Measurements from ENCODE around the gene SART3.
"Not testable (repeated sequence)": the region's sequence is repeated elsewhere in the genome, so short reads cannot be mapped to it uniquely, and the experiment has no call there.

Gene SART3

DNA sequence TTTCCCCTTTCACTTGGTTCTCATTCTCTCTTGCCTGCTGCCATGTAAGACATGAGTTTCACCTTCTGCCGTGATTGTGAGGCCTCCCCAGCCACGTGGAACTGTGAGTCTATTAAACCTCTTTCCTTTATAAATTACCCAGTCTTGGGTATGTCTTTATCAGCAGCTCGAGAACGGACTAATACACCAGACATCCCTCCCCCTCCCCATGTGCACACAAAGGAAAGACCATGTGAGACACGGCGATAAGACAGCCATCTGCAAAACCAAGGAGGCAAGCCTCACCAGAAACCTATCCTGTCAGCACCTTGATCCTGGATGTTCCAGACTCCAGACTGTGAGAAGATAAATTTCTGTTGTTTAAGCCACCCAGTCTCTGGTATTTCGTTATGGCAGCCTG is 75.6 kb downstream of the SART3 start:
- H3K9ac ChIP-seq (ENCODE audit: low read length); H3K27ac ChIP-seq (ENCODE audit: low read depth, low read length); H3K27me3 ChIP-seq (ENCODE audit: control insufficient read depth in 1 of 2, insufficient read depth in 2 of 2, low read length in 2 of 2); H3K4me1 ChIP-seq (ENCODE audit: insufficient read depth, low read length); H3K4me3 ChIP-seq (ENCODE audit: low read depth in 1 of 2, low read length in 2 of 2); H3K36me3 ChIP-seq (ENCODE audit: insufficient read depth, low read length); H3K9me3 ChIP-seq (ENCODE audit: low read length): not testable (repeated sequence)

DNA sequence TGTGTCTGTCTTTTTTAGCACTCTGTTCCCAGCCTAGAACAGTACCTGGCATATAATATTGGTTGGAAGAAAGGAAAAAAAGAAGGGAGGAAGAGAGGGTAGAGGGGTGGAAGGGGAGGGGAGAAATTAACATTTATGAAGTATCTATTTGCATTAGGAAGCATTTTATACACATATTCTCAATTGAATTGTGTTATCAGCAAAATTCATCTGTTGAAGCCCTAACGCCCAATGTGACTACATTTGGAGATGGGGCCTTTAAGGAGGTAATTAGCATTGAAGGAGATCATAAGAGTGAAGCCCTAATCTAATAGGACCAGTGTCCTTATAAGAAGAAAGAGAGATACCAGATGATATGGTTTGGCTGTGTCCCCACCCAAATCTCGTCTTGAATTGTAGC is 76.1 kb downstream of the SART3 start:
- Histone ChIP-seq H3K4me3 (ENCODE audit: low read depth in 1 of 2, low read length in 2 of 2) (no peak overlapping the region), H3K4me1 (ENCODE audit: insufficient read depth, low read length) (no peaks in the 10 kb centered on the region), H3K9ac (ENCODE audit: low read length) (no peak overlapping the region), H3K27me3 (ENCODE audit: control insufficient read depth in 1 of 2, insufficient read depth in 2 of 2, low read length in 2 of 2) (no peaks in the 10 kb centered on the region), H3K27ac (ENCODE audit: low read depth, low read length) (no peak overlapping the region), H3K36me3 (ENCODE audit: insufficient read depth, low read length) (no peaks in the 10 kb centered on the region), H3K9me3 (ENCODE audit: low read length) (no peaks in the 10 kb centered on the region)

GRCh38 chr12:108484431-108484830 is 76.5 kb downstream of the SART3 start:
- Histone ChIP-seq H3K9me3 (ENCODE audit: low read length) (no peaks in the 10 kb centered on the region), H3K27ac (ENCODE audit: low read depth, low read length) (no peak overlapping the region), H3K4me3 (ENCODE audit: low read depth in 1 of 2, low read length in 2 of 2) (no peak overlapping the region), H3K36me3 (ENCODE audit: insufficient read depth, low read length) (no peaks in the 10 kb centered on the region), H3K9ac (ENCODE audit: low read length) (no peak overlapping the region), H3K4me1 (ENCODE audit: insufficient read depth, low read length) (no peaks in the 10 kb centered on the region), H3K27me3 (ENCODE audit: control insufficient read depth in 1 of 2, insufficient read depth in 2 of 2, low read length in 2 of 2) (no peaks in the 10 kb centered on the region)

GRCh38 chr12:108483213-108484059 is 77.5 kb downstream of the SART3 start:
- Histone ChIP-seq H3K36me3 (ENCODE audit: insufficient read depth, low read length) (no peaks in the 10 kb centered on the region), H3K27me3 (ENCODE audit: control insufficient read depth in 1 of 2, insufficient read depth in 2 of 2, low read length in 2 of 2) (no peaks in the 10 kb centered on the region), H3K4me1 (ENCODE audit: insufficient read depth, low read length) (no peaks in the 10 kb centered on the region), H3K9me3 (ENCODE audit: low read length) (no peaks in the 10 kb centered on the region), H3K4me3 (ENCODE audit: low read depth in 1 of 2, low read length in 2 of 2) (no peak overlapping the region), H3K27ac (ENCODE audit: low read depth, low read length) (no peak overlapping the region), H3K9ac (ENCODE audit: low read length) (no peak overlapping the region)

- Histone ChIP-seq H3K4me3 (ENCODE audit: low read depth in 1 of 2, low read length in 2 of 2) (no peak overlapping the region), H3K9me3 (ENCODE audit: low read length) (no peaks in the 10 kb centered on the region), H3K4me1 (ENCODE audit: insufficient read depth, low read length) (no peaks in the 10 kb centered on the region), H3K27ac (ENCODE audit: low read depth, low read length) (no peak overlapping the region), H3K36me3 (ENCODE audit: insufficient read depth, low read length) (no peaks in the 10 kb centered on the region), H3K27me3 (ENCODE audit: control insufficient read depth in 1 of 2, insufficient read depth in 2 of 2, low read length in 2 of 2) (no peaks in the 10 kb centered on the region), H3K9ac (ENCODE audit: low read length) (no peak overlapping the region)
Measured at GRCh38 chr12:108482717-108483212, 78.2 kb downstream of the SART3 start.

GRCh38 chr12:108479364-108480070 is 81.5 kb downstream of the SART3 start:
- no peaks in the 10 kb centered on the region for H3K27me3 ChIP-seq (ENCODE audit: control insufficient read depth in 1 of 2, insufficient read depth in 2 of 2, low read length in 2 of 2)
- no peak overlapping the region for H3K27ac ChIP-seq (ENCODE audit: low read depth, low read length)
- H3K9ac ChIP-seq (ENCODE audit: low read length) = no peak overlapping the region

DNA sequence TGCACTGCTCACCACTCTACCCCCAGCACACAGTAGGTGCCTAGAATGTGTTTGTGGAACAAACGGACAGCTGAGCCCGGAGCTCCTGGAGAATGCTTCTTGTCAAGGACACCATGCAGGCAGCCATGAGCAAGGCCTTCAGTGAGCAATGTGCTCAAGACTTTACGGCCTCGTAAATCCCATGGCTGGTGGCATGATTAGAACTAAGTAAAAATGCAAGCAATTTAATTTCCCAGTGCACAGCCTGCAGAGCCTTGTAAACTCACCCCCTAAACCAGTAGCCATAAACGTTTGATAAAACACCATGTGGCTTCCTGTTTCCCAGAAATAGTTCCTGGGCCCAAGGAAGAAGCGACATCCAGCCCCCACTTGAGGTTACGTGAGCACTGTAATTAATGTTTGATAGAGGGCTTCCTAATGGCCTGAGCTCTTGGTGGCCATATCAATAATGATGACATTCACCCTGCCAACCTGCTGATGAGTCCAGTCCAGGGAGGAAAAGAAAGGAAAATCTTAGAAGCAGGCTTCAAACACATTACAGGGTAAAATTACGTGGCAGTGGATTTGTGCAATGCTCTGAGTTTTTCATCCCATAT is 82.3 kb downstream of the SART3 start:
- Histone ChIP-seq H3K36me3 (ENCODE audit: insufficient read depth, low read length) (no peaks in the 10 kb centered on the region), H3K4me3 (ENCODE audit: low read depth in 1 of 2, low read length in 2 of 2) (no peak overlapping the region), H3K9me3 (ENCODE audit: low read length) (no peaks in the 10 kb centered on the region), H3K4me1 (ENCODE audit: insufficient read depth, low read length) (no peaks in the 10 kb centered on the region), H3K27me3 (ENCODE audit: control insufficient read depth in 1 of 2, insufficient read depth in 2 of 2, low read length in 2 of 2) (peaks cover 0 to 4% of the 10 kb centered on the region in 2 donors), H3K9ac (ENCODE audit: low read length) (no peak overlapping the region), H3K27ac (ENCODE audit: low read depth, low read length) (no peak overlapping the region)

More at GRCh38 chr12:108479364-108480070, 81.5 kb downstream of the SART3 start:
- no peaks in the 10 kb centered on the region for H3K4me1 ChIP-seq (ENCODE audit: insufficient read depth, low read length)
- no peak overlapping the region for H3K4me3 ChIP-seq (ENCODE audit: low read depth in 1 of 2, low read length in 2 of 2)
- no peaks in the 10 kb centered on the region for H3K36me3 ChIP-seq (ENCODE audit: insufficient read depth, low read length)
- H3K9me3 ChIP-seq (ENCODE audit: low read length) = no peaks in the 10 kb centered on the region

GRCh38 chr12:108477881-108478259 is 83.1 kb downstream of the SART3 start:
- Histone ChIP-seq H3K36me3 (ENCODE audit: insufficient read depth, low read length) (no peaks in the 10 kb centered on the region), H3K9ac (ENCODE audit: low read length) (no peak overlapping the region), H3K4me3 (ENCODE audit: low read depth in 1 of 2, low read length in 2 of 2) (no peak overlapping the region), H3K9me3 (ENCODE audit: low read length) (no peaks in the 10 kb centered on the region), H3K27ac (ENCODE audit: low read depth, low read length) (no peak overlapping the region), H3K4me1 (ENCODE audit: insufficient read depth, low read length) (no peaks in the 10 kb centered on the region), H3K27me3 (ENCODE audit: control insufficient read depth in 1 of 2, insufficient read depth in 2 of 2, low read length in 2 of 2) (peaks cover 0 to 4% of the 10 kb centered on the region in 2 donors)

- Histone ChIP-seq H3K9me3 (ENCODE audit: low read length) (no peaks in the 10 kb centered on the region), H3K4me1 (ENCODE audit: insufficient read depth, low read length) (no peaks in the 10 kb centered on the region), H3K36me3 (ENCODE audit: insufficient read depth, low read length) (no peaks in the 10 kb centered on the region), H3K27me3 (ENCODE audit: control insufficient read depth in 1 of 2, insufficient read depth in 2 of 2, low read length in 2 of 2) (peaks cover 0 to 4% of the 10 kb centered on the region in 2 donors), H3K27ac (ENCODE audit: low read depth, low read length) (no peak overlapping the region), H3K9ac (ENCODE audit: low read length) (no peak overlapping the region), H3K4me3 (ENCODE audit: low read depth in 1 of 2, low read length in 2 of 2) (no peak overlapping the region)
Measured at GRCh38 chr12:108477055-108477880, 83.7 kb downstream of the SART3 start.

DNA sequence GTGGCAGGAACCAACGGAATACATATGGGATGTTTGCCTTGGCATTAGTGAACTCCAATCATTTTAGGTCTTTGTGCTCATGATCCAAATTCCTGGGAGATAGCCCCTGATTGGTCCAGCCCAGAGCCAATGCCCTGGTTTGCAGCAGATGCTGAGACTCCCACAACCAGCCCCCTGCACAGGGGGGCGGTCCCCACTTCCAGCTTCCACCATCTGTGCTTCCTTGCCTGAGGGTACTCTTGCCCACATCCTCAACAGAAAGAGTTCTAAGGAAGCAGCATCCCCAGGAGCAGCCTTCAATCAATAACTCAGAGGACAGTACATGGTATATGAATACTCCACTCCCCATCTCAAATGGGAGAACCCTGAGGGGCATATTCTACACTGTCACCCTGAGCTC is 85.6 kb downstream of the SART3 start:
- Histone ChIP-seq H3K4me1 (ENCODE audit: insufficient read depth, low read length) (no peaks in the 10 kb centered on the region), H3K4me3 (ENCODE audit: low read depth in 1 of 2, low read length in 2 of 2) (no peak overlapping the region), H3K9ac (ENCODE audit: low read length) (no peak overlapping the region), H3K9me3 (ENCODE audit: low read length) (no peaks in the 10 kb centered on the region), H3K27ac (ENCODE audit: low read depth, low read length) (no peak overlapping the region), H3K36me3 (ENCODE audit: insufficient read depth, low read length) (no peaks in the 10 kb centered on the region), H3K27me3 (ENCODE audit: control insufficient read depth in 1 of 2, insufficient read depth in 2 of 2, low read length in 2 of 2) (peaks cover 0 to 4% of the 10 kb centered on the region in 2 donors)
